Fibroblast of lung (primary cell): ENCODE results near the gene PTPRCAP.
"Not testable (repeated sequence)": the region's sequence is repeated elsewhere in the genome, so short reads cannot be mapped to it uniquely, and the experiment has no call there.

Source experiments
- CTCF ChIP-seq, 2 donors: IDR thresholded peaks in 1 of 2; conservative IDR thresholded peaks in 1 of 2; 1 replicate in 1 of 2; 2 replicates in 1 of 2; pipeline ENCODE4 v1.5.1; 2011 to 2012; ENCODE audit warnings: low read length in 2 of 2, control low read depth in 1 of 2, inconsistent platforms in 1 of 2, low read depth in 1 of 2, mild to moderate bottlenecking in 1 of 2
- EZH2 ChIP-seq: IDR thresholded peaks from 2 replicates; pipeline ENCODE4 v1.5.1; 2012; ENCODE audit warnings: low read length, control low read depth, mild to moderate bottlenecking; ENCODE audit errors: missing control alignments

GRCh38 chr11:67465530-67465929 lies 28.0 kb upstream of the PTPRCAP start:
- TF ChIP-seq CTCF (conservative IDR thresholded peaks at IDR 0.05 in 1 of 2, IDR thresholded peaks at IDR 0.05 in 1 of 2; ENCODE audit: low read depth in 1 of 2, low read length in 2 of 2); EZH2: not testable (repeated sequence)
